Dedifferentiated amniotic fluid mesenchymal stem cell (primary cell): ENCODE data around the gene TADA1.
"Not testable (repeated sequence)": the region's sequence is repeated elsewhere in the genome, so short reads cannot be mapped to it uniquely, and the experiment has no call there.

ENCODE experiments used
- DNase-seq: peaks from one replicate; pipeline ENCODE4 v3.0.0-alpha.2; 2016; ENCODE audit errors: extremely low spot score

Gene TADA1

DNA sequence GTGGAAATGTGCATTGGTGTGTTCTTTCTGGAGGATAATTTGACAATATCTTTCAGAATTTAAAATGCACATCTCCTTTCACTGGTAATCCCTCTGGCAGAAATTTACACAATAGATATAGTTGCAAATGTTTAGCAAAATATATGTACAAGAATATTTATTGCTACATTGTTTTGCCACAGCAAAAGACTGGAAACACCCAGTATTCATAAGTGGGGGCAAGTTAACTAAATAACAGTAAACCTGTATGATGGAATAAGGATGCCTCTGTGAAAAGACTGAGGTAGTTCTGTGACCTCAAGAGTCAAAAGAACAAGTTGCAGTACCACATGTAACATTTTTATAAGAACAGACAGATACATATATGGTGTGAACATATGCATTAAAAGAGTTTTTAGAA is 13.7 kb upstream of the TADA1 start:
- DNase-seq, result no peak

DNA sequence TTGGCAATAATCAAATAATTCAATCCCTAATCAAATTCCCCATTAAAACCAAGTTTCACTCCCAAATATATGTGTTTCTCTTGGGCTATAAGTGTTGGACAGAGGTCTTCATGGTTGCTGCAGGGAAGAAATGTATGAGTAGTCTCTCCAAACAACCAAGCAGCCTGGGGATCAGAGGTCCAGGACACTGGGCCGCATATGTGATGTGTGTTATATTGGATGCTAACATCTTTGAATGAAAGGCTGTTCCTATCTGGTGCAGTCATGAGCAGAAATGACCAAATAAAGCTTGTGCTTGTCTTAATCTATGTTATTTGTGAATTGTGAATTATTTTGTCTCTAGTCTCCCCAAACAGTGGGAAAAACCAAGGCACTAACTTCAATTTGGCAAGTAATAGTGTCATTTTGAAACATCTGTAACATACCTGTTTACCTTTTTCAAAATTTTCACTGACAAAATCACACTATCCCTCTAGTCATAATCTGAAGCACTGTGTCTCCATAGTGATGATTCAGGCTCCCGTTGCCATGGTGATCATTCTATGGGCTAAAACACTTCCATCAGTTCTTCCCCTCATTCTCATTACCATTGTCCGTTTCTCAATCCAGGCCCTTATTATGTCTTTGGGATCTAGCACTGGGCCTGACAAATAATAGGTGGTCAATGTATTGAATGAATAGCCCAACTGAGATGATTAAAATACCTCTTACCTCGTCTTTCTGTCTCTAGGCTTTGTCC is 12.5 kb upstream of the TADA1 start:
- DNase-seq, result no peak

DNA sequence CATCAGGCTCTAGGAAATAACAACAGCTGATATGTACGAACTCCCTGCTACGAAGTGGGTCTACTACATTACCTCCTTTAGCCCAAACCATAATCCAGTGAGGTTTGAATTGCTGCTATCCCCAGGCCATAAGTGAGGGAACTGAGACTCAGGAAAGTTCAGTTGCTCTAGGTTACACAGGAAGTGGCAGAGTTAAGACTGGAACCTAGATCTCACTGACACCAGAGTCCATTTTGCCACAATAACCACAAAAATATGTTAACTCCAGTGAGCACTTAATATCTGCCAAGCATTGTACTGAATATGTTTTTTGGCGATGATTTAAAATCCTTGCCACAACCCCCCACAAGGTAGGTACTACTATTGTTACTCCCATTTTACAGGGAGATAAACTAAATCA is 8.9 kb upstream of the TADA1 start:
- no peak for DNase-seq

DNA sequence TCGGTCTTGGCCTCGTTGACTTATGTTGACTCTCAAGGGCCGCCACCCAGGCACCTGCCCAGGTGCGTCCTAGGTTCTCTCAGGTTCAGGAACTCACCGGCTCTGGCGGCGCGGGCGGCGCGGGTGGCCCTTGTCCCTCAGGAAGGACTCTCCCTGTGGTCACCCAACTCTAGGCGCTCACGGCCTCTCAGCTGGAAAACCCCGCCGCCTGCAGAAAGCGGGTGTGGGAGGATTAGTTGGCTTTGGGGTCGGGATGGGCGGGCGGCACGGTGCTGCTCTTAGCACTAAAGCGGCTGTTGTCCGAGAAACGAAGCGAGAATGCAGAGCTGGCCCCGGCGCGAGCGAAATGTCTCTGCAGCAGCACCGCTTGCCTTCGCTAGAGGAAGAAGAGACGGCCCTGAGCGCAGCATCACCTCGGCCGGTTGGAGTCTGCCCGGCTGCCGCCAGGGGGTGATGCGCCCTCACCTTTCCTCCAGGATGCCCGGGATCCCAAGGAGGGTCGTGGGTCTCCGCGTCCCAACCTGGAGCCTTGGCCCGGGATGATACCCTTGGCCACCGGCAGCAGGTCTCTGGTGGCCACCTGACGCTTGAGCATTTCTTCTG is 8.1 kb upstream of the TADA1 start:
- no peak for DNase-seq

DNA sequence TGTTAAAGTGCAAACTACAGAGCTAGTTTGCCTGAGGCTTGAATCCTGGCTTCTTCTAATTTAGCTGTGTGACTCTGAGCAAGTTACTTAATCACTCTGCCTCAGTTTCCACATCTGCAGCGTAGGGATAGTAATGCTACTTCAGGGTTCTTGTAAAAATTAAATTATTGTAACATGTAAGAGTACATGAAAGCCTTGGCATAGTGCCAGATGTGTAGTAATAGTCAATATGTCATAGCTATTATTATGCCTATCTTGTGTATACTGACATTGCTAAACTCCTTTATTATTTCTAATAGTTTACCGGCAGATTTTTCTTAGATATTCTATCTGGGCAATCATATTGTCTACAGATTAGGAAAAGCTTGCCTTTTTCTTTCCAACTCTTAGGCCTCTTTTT is 6.8 kb upstream of the TADA1 start:
- no peak for DNase-seq

DNA sequence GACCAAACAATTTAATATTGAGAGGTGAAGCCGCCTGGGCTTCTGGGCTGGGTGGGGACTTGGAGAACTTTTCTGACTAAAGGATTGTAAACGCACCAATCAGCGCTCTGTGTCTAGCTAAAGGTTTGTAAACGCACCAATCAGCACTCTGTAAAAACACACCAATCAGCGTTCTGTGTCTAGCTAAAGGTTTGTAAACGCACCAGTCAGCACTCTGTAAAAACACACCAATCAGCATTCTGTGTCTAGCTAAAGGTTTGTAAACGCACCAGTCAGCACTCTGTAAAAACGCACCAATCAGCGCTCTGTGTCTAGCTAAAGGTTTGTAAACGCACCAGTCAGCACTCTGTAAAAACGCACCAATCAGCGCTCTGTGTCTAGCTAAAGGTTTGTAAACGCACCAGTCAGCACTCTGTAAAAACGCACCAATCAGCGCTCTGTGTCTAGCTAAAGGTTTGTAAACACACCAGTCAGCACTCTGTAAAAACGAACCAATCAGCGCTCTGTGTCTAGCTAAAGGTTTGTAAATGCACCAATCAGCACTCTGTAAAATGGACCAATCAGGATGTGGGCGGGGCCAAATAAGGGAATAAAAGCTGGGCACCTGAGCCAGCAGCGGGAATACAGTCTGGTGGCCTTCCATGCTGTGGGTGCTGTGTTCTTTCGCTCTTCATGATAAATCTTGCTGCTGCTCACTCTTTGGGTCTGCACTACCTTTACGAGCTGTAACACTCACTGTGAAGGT is 2.3 kb upstream of the TADA1 start:
- not testable (repeated sequence) for DNase-seq

DNA sequence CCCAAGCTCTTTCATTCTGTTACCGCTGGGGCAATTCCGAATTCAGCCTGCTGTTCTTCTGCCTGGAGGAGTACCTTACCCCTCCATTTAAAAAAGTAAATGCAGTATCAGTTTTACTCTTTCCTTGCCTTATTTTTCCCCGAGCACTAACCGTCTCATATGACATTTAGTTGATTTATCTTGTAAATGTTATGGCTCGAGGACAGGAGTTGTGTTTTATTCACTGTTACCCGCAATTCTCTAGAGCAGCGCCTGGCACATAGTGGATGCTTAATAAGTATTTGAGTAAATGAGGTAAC is 425 bp upstream of the TADA1 start:
- DNase-seq, result no peak

DNA sequence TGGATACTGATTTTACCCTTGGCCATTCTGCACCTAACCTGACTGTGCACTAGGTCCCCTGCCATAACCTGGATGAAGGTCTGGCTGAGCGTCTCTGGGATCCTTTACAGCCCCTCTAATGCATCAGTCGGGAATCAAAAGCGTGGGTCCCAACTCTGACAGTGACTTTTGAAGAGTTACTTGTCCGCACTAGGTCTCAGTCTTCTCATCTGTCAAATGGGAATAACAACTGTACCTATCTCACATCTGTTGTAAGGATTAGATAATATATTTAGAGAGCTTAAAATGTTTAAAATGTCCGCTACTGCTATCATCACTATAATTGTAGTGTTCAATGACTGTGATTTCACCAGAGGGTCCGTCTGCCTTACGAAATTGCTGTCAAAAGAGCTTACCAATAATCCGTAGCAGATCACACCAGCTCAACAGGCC is 746 bp downstream of the TADA1 start:
- no peak for DNase-seq

DNA sequence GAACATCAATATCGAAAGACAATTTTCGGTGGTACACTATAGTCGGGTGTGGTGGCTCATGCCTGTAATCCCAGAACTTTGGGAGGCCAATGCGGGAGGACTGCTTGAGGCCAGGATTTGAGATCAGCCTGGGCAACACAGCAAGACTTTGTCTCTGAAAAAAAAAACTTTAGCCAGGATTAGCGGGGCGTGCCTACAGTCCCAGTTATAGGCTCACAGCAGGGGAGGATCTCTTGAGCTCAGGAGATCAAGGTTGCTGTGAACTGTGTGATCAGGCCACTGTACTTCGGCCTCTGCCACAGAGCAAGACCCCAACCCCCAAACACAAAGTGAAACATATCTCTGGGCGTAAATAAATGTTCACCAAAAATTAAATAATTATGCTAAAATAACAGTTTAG is 1.6 kb downstream of the TADA1 start:
- DNase-seq, result no peak

DNA sequence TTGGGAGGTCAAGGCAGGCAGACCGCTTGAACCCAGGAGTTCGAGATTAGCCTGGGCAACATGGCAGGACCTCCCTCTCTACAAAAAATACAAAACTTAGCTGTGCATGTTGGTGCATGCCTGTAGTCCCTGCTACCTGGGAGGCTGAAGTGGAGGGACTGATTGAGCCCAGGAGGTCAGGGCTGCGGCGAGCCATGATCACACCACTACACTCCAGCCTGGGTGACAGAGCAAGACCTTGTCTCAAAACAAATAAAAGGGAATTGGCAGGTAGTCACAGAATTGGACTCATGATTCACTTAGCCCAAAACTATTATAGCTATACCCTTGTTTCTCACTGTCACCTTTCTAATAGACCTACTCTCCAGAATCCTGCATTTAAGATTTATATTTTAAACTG is 5.5 kb downstream of the TADA1 start:
- no peak for DNase-seq

DNA sequence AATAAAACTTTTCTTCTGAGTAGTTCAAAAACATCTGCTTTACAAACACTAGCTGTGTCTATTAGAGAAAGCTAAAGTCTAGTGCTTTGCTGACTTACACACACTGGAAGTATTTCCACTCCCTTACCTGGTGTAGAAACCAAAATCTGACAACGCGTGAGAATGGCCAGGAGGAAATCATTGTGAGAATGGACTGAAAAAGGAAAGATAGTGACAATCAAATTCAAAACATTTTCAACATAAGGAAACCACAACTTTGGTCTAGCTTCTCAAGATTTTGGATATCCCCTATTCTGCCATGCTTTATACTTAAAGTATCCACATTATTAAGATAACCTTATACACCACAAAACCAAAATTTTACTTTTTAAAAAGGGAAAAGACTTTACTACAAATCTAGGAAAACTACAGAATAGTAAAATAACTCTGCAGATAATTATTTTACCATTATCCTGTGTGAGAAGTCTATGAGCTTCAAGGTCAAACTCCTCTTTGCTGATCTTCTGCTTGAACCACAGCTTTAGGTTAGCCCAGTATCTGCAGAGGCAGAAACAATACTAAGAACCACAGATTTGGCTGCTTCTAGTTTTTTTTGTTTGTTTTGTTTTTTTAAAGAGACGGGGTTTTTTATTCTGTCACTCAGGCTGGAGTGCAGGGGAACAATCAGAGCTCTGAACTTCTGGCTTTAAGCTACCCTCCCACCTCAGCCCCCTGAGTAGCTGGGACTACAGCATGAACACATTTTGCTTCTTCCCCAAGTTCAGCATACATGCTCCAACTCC is 6.6 kb downstream of the TADA1 start:
- DNase-seq, result no peak

DNA sequence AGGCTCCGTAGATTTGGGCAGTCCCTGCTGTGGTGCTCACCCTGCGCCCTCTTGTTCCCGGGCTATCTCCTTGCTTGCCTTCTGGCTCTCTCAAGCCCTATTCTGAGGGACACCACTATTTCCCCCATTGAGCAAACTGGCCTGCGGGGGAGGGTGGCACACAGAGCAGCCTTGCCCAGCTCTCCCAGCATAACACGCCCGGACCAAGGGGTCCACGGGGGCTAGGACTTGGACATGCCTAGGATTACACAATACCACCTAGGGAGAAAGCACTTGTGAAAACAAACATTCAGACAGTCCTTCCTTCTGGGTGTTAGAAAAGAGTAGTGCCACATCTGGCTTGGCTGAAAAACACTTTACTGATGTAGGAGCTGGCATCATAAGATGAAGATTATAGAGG is 7.4 kb downstream of the TADA1 start:
- DNase-seq, result no peak

DNA sequence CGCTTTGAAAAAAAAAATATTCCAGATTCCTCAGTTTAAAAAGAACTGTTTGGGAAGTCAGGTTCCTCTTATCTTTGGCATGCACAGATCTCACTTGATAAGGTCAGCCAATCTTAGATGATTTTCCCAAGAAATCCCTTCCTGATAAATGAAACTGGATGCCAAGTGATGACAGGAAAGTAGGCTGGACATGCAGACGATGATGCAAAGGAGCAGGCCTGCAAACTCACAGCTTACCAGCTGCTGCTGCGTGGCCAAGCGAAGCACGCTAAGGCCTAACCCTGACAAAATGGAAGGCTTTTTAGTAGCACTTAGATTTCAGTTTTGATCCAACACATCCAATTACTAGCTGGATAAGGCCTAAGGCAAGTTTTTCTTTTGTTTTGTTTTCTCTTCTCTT is 10.1 kb downstream of the TADA1 start:
- no peak for DNase-seq

DNA sequence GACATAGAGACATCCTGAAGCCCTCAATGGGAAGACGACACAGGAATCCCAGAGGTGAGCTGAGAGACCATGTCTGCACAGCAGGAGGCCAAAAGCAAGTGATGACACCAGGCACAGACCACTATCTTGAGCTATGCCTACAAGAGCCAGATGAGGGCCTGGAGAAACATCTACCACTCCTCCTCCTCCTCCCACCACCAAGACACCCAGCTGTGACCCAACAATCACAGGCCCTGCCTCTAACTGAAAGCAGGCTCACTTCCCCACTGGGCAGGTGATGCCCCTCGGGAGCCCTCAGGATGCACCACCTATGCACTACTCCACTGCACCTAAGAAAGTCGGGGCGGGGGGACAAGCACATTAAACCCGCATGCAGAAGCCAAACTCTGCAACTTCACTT is 16.5 kb downstream of the TADA1 start:
- no peak for DNase-seq

DNA sequence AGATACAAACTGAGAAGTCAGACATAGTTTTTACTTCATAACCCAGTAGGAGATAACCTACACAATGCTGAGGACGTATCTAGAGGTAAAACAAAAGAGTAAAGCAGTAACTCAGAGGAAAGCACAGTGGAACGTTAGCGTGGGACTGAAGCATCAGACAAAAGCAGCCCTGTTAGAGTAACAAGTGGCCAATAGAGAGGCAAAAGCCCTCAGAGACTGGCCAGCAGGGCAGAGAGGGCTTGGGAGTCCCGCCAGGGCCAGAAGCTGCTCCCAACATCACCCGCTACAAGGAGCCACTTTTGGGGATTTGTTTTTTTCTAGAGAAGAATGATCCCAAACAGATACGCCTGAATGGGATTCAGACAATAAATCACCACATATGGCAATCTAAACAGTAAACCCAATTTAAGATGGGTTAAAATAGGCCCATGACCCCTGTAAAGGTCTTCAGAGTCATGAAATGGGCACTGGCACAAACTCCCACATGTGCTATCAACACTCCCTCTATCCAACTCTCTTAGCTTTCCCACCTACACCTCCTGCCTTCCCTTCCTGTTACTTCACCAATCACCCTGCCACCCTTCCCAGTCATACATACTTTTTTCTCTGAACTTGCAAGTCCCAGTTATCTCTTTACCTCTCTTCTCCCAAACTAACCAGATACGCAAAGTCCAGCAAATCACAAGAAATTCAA is 17.2 kb downstream of the TADA1 start:
- no peak for DNase-seq

DNA sequence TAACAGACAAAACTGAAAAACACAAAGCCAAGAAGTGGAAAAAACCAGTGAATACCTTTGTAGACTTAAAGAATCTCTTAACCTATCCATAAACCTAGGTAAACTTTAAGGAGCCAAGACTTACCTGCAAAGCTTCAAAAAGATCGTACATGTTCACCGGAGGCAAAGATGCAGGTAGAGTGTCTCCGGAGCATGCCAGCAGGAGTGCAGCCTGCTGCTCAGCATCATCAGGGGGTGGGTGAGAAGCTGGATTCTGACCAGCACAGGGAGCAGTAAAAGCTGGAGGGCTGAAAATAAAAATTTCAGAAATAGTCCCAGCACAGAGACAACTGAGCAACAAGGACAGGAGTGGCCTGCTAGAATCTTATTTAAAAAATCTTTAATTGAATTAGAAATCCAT is 18.1 kb downstream of the TADA1 start:
- DNase-seq, result no peak

DNA sequence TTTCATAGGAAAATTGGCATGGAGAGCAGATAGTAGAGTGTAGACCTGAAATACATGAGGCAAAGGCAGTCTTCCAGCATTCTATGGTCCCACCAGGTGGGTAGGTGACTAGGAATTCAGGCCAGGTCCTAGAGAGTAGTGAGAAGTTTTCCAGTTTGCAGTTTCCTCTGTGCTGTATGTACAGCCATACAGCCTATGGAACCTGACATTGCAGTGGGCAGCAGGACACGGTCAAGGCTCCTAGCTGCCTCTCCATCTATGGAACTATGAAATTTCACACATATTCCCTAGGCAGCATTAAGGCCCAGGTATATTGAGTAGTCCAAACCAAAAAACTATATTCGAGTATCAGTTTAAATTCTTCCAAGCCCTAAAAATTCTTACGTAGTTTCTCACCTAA is 20.5 kb downstream of the TADA1 start:
- DNase-seq, result no peak

DNA sequence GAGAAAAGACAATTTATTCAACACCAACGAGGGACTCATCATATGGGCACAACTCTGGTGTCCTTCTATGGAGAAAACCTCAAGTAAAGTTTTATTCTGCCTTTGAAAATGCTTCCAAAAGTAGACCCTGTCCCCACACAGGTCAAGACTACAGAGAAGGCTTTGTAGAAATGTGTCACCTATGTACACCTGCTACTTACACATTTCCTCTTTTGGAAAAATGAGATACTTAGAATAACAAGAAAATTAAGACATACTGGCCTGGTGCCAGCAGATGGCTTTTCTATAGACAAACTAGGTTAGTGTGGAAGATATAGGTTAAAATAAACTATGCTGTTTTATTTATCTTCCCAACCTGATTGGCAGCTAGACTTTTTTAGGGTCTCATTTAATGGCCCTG is 23.1 kb downstream of the TADA1 start:
- no peak for DNase-seq

DNA sequence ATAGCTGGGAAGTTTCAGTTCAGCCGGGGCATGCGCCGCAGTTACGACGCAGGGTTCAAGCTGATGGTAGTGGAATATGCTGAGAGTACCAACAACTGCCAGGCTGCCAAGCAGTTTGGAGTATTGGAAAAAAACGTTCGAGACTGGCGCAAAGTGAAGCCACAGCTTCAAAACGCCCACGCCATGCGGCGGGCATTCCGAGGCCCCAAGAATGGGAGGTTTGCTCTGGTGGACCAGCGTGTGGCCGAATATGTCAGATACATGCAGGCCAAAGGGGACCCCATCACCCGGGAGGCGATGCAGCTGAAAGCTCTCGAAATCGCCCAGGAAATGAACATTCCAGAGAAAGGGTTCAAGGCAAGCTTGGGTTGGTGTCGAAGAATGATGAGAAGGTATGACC is 26.9 kb downstream of the TADA1 start:
- no peak for DNase-seq

DNA sequence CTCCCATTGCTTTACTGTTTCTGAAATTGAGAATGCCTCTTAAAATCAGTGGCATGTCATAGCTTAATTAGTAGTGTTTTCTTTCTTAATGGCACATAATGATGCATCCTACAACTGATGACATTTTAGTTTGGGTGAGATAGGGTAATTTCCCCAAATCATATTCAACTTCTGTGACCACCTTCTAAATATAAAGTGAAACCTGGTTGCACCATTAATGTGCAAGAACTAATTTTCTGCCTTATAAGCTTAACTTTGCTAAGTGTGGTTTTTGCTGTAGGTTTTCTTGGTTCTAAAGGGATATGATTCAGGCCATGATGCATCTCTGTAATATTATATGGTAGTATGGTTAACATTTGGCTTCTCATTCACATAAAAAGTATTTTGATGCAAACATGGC is 27.9 kb downstream of the TADA1 start:
- DNase-seq, result no peak

DNA sequence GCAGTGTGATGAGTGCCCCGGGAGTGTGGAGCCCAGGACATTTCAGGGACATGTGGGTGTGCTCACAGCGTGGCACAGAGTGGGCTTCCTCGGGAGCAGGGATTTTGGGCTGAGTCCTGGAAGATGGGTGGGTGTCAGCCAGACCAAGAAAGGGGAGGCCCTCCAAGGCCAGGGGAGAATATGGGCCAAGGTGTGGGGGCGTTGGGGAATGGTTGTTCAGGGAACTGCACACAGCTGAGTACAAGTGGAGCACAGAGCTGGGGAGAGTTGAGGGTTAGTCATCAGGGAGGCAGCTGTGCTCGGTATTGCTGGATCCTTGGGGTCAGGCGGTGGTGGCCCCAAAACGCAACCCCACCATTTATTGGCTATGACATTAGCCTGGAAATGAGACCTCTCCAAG is 31.3 kb downstream of the TADA1 start:
- DNase-seq, result no peak
